Psoas muscle (tissue), 8 donors: ENCODE results near the gene SCRN2. TPM values are rescaled to one million over a fixed set of nuclear protein-coding genes. Genes with fewer than 3 reads are reported as not detected.
A peak's percentile ranks its signal among the peaks of the same experiment; 100 is the strongest.

Experiments
- ATAC-seq, 4 donors: fragments of 200-7000 bp; cut with Tn5 transposase; one replicate each; pipeline ENCODE4 v1.9.1; 2020; ENCODE audit warnings: moderate library complexity in 3 of 4, mild to moderate bottlenecking in 2 of 4
- DNase-seq, 2 donors: peaks; one replicate each; pipeline ENCODE4 v3.0.0-alpha.2; 2020
- H3K27ac ChIP-seq: fragments of 200-600 bp; one replicate; pipeline ENCODE4 v1.8.0; 2022
- H3K27me3 ChIP-seq, 3 donors: fragments of 200-600 bp in 1 of 3; one replicate each; pipeline versions ENCODE4 v1.6.1 to v1.8.0; 2013 to 2022; ENCODE audit warnings: low read length in 2 of 3, mild to moderate bottlenecking in 2 of 3, moderate library complexity in 1 of 3; ENCODE audit not compliant: insufficient read depth in 3 of 3
- H3K36me3 ChIP-seq, 2 donors: fragments of 200-600 bp in 1 of 2; one replicate each; pipeline versions ENCODE4 v1.6.1 to v1.8.0; 2013 to 2022; ENCODE audit warnings: low read depth in 1 of 2, mild to moderate bottlenecking in 1 of 2, moderate library complexity in 1 of 2; ENCODE audit not compliant: insufficient read depth in 1 of 2
- H3K4me1 ChIP-seq: fragments of 200-600 bp; one replicate; pipeline ENCODE4 v1.8.0; 2022
- H3K4me3 ChIP-seq: fragments of 200-600 bp; one replicate; pipeline ENCODE4 v1.8.0; 2022; ENCODE audit warnings: mild to moderate bottlenecking
- H3K9me3 ChIP-seq: fragments of 200-600 bp; one replicate; pipeline ENCODE4 v1.8.0; 2022
- CTCF ChIP-seq: fragments of 200-600 bp; IDR thresholded peaks from one replicate; pipeline ENCODE4 v1.8.0; 2022; ENCODE audit warnings: antibody characterized with exemption
- WGBS, 3 donors: extraction: QIAGEN DNeasy Blood & Tissue Kit; methylation state at CpG; one replicate each; pipeline versions ENCODE4 v1.1.6 to v1.1.7; 2013; 5-methylcytosine and 5-hydroxymethylcytosine counted together
- intact Hi-C, 2 donors: fragments of 100-400 bp; cut with DNase I; formaldehyde crosslinking; loops; one replicate each; pipeline versions ENCODE4 v1.11.0 to v1.14.2; 2022
- long read RNA-seq, 2 donors: library from polyadenylated mRNA; unstranded; transcript quantifications; one replicate each; pipeline ENCODE4 v2.0.0, GENCODE V29; 2021
- polyA plus RNA-seq, 3 donors: library from polyadenylated mRNA; stranded (reverse); fragments of 200-250 nt; gene quantifications; one replicate each; pipeline ENCODE4 v1.2.3, GENCODE V29; 2013
- total RNA-seq, 4 donors: library from RNA; stranded (reverse); fragmentation: NEBNext Ultra II Directional in 2 of 4; extraction: Animal tissue kit (Norgen Biotek cat#: 25700) in 2 of 4; gene quantifications; one replicate each; pipeline versions ENCODE4 v1.2.1 to v1.2.4, GENCODE V29; 2021 to 2023
- donor health status: healthy with polysubstance abuse.
- donor health status: DM: no; HTN: no; CAD: no; lungs with moderate emphysema.
- donor health status: Bipolar disorder and iron deficiency.
- donor health status: healthy.
- donor health status: DM: yes; HTN: yes; CAD: no.
- donor health status: DM: no; HTN: no; CAD: no.
- donor health status: DM: no; HTN: no; CAD: no.
- donor health status: DM: yes; HTN: yes; CAD: no.

SCRN2 gene
- total RNA-seq, result 10 to 100 TPM; 12.2 to 33.5 (median 19.5) TPM
- polyA plus RNA-seq, result 10 to 100 TPM; 10.7 to 18.8 (median 15.1) TPM
- long read RNA-seq, donor 1, transcript SCRN2-201 (8 exons, 1,548 nt), result major isoform, 19 of 31 reads
- long read RNA-seq, donor 1, transcript SCRN2-202 (7 exons, 1,779 nt), result minor isoform, 5 of 31 reads
- long read RNA-seq, donor 1, partial matches to known transcripts, result 1 of 31 reads
- long read RNA-seq, donor 1, other reads (novel, unspliced or antisense), result 1 of 31 reads
- long read RNA-seq, donor 2, transcript SCRN2-202 (7 exons, 1,779 nt), result minor isoform, 6 of 33 reads
- long read RNA-seq, donor 2, transcript SCRN2-201 (8 exons, 1,548 nt), result major isoform, 14 of 33 reads
- long read RNA-seq, donor 2, partial matches to known transcripts, result 4 of 33 reads
- long read RNA-seq, donor 2, other reads (novel, unspliced or antisense), result 8 of 33 reads

DNA sequence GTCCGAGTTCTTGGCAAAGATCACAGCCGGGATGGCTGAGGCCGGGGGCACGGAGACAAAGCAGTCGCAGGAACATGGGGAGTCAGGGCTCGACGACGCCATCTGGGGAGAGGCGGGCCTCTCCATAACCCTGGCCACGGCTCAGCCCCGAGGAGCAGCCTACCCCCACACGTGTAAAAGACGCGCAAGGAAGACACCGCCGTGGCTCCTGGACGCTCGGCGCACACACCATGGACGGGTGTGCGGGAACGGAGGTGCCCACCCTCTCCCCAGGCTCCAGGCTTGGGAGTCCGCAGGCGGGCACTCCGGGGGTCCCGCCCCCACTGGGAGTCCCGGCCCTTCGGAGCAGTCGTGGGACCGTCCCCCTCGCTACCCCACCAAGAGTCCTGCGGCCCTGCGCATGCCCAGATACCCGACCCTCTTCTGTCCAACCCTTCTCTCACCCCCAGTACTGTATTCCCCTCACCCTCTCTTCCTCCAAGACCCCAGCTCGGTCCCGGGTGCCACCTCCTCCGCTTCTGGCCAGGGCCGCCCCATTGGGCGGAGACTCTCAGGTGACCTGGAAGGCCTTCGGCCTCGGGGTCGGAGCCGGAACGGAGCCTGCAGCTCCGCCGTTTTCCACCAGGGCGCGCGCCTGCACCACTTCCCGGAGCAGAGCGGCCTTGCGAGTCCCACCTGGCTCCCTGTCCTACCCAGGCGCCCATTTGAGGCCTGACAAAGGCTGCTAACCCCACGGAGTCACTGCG, at the start of gene SCRN2:
Gene SCRN2 (minus strand): TSS at position 532 of the 746 bp plus-strand sequence. CDS start 430 bp downstream, at position 102.
- H3K4me1 ChIP-seq, result peaks cover 13% of the 10 kb centered on the region
- intact Hi-C loops, result loop anchor here (1.0 to 10.0 kb wide), 5 partner anchors 49 to 294 kb away; no protein-coding TSS in a partner anchor
- ATAC-seq (peak; percentile 96 to 99 (median 98)), DNase-seq (peak; percentile 89 to 96)
- H3K27me3 ChIP-seq, result peaks cover 0 to 7% (median 0%) of the 10 kb centered on the region in 3 donors
- H3K4me3 ChIP-seq, result peak within 1 kb of the TSS; percentile 77
- H3K27ac ChIP-seq, result peak within 1 kb of the TSS; percentile 65
- TF ChIP-seq CTCF, result peak; percentile 96
- no peaks in the 10 kb centered on the region for H3K9me3 ChIP-seq
- WGBS, 3 donors, result 0% methylated on average over 44 to 55 of the region's 55 CpGs
- peaks cover 0 to 29% of the 10 kb centered on the region in 2 donors for H3K36me3 ChIP-seq

- peaks cover 8% of the 10 kb centered on the region for H3K4me1 ChIP-seq
- H3K36me3 ChIP-seq, result peaks cover 0 to 6% of the 10 kb centered on the region in 2 donors
- H3K9me3 ChIP-seq, result no peaks in the 10 kb centered on the region
- H3K4me3 ChIP-seq, result no peak overlapping the region
- no peak overlapping the region for H3K27ac ChIP-seq
- DNase-seq (peak; percentile 87 to 94), ATAC-seq (peak; percentile 93 to 97 (median 94))
- TF ChIP-seq CTCF, result peak; percentile 98
- WGBS, 3 donors, result 33 to 42% (median 36%) methylated on average over 11 of the region's 11 CpGs
- intact Hi-C loops, result loop anchor here (1.0 to 2.0 kb wide), 2 partner anchors 49 kb away; partner anchors contain the start of gene SCRN2 (in 2 of the 2)
- peaks cover 0 to 3% (median 0%) of the 10 kb centered on the region in 3 donors for H3K27me3 ChIP-seq
These were observed 48.9 kb upstream of the SCRN2 start for GRCh38 chr17:47889734-47890529.

DNA sequence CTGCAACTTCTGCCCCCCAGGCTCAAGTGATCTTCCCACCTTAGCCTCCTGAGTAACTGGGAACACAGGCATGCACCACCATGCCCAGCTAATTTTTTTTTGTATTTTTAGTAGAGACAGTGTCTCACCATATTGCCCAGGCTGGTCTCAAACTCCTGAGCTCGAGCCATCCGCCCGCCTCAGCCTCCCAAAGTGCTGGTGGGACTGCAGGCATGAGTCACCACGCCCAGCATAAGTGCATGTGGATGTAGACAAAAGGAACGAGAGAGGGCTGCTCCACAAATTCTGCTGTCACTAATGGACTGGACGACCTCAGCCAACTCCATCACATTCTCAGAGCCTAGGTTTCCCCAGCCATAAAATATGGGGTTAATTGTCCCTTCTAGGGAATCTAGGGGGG, 47.2 kb upstream of the SCRN2 start:
- no peak for ATAC-seq
- TF ChIP-seq CTCF, result no peak
- Histone ChIP-seq H3K27ac (no peak overlapping the region), H3K36me3 (no peaks in the 10 kb centered on the region), H3K27me3 (peaks cover 0 to 3% (median 0%) of the 10 kb centered on the region in 3 donors), H3K4me1 (no peaks in the 10 kb centered on the region), H3K4me3 (no peak overlapping the region), H3K9me3 (no peaks in the 10 kb centered on the region)
- intact Hi-C loops, result no loop called here
- 65 to 69% (median 67%) methylated on average over 6 of the region's 6 CpGs for WGBS, 3 donors
- no peak for DNase-seq

DNA sequence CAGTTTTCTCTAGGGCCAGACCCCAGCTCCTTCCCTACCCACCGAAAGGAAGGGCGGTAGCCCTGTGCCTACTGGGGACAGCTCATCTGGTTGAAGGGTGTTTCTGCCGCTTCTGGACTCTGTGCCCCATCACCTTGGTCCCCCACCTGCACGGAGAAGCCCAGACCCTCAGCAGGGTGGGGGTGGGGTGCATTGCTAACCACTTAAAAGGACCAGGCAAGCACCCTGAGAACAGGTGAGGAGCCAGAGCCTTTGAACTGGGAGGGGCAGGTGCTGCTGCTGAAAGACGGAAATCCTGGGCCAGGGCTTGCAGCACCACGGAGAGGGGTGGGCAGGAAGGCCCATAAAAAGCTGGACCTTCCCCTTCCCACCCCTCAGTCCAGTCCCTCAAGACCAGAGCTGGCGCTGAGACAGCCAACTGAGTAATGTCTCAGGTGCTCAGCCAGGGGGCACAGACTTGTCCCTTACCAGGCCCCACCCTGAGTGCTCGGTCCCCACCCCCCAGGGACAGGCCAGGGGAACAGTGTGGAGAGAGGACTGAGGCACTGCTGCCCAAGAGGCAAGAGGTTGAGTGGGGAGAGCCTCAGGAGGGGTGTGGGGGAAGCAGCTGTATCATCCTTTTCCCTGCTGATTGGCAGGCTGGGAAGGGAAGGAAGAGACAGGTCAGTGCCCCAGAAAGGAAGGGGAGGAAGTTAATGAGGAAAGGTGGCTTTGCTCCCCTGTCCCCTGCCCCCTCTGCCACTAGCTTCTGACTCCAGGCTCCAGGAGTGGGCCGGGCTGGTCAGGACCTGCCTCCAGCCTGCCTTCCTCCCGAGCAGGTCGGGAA, 44.0 kb upstream of the SCRN2 start:
- intact Hi-C loops, result no loop called here

More for the DNA sequence above, 44.0 kb upstream of the SCRN2 start:
- Histone ChIP-seq H3K27ac (no peak overlapping the region), H3K4me1 (no peaks in the 10 kb centered on the region), H3K36me3 (no peaks in the 10 kb centered on the region), H3K4me3 (no peak overlapping the region), H3K9me3 (no peaks in the 10 kb centered on the region), H3K27me3 (peaks cover 0 to 7% (median 0%) of the 10 kb centered on the region in 3 donors)
- WGBS, 3 donors, result 33 to 50% (median 47%) methylated on average over 11 of the region's 11 CpGs
- ATAC-seq (no peak), DNase-seq (no peak)
- TF ChIP-seq CTCF, result no peak
